Neural cell (in vitro differentiated cells): ENCODE data around the gene SSBP4. TPM values are rescaled to one million over a fixed set of nuclear protein-coding genes. Genes with fewer than 3 reads are reported as not detected.

Source experiments
- H2AFZ ChIP-seq: fragments of 200-600, 300-800 bp; sonication (generic), shearing (Covaris generic); 2 replicates; pipeline ENCODE4 v1.6.0; 2014; ENCODE audit warnings: low read depth, mild to moderate bottlenecking, antibody characterized with exemption, low read length, moderate library complexity
- H3F3A ChIP-seq: fragments of 200-600 bp; shearing (Covaris generic); 2 replicates; pipeline ENCODE4 v1.6.1; 2016; ENCODE audit warnings: mild to moderate bottlenecking, moderate library complexity, mixed read lengths, antibody characterized with exemption, low read length; ENCODE audit not compliant: insufficient read depth, poor library complexity, severe bottlenecking
- H3K27ac ChIP-seq: fragments of 200-600, 300-800 bp; sonication (generic), shearing (Covaris generic); 2 replicates; pipeline ENCODE4 v1.5.1; 2014; ENCODE audit warnings: mild to moderate bottlenecking, low read length, moderate library complexity
- H3K27me3 ChIP-seq: fragments of 300-800, 200-600 bp; sonication (generic), shearing (Covaris generic); 2 replicates; pipeline ENCODE4 v1.6.0; 2014; ENCODE audit warnings: mild to moderate bottlenecking, low read depth, low read length, moderate library complexity; ENCODE audit not compliant: insufficient read depth
- H3K36me3 ChIP-seq: fragments of 300-800, 200-600 bp; sonication (generic), shearing (Covaris generic); 2 replicates; pipeline ENCODE4 v1.5.1; 2014; ENCODE audit warnings: mild to moderate bottlenecking, antibody characterized with exemption, low read length, moderate library complexity; ENCODE audit not compliant: insufficient read depth
- H3K4me2 ChIP-seq: fragments of 300-800, 200-600 bp; sonication (generic), shearing (Covaris generic); 2 replicates; pipeline ENCODE4 v1.6.0; 2014; ENCODE audit warnings: mild to moderate bottlenecking, low read length
- H3K4me3 ChIP-seq: fragments of 300-800, 200-600 bp; sonication (generic), shearing (Covaris generic); 2 replicates; pipeline ENCODE4 v1.5.1; 2014; ENCODE audit warnings: mild to moderate bottlenecking, low read length, moderate library complexity
- H3K79me2 ChIP-seq: fragments of 200-600 bp; shearing (Covaris generic); replicated peaks from 2 replicates; pipeline ENCODE4 v1.6.0; 2014; ENCODE audit warnings: mild to moderate bottlenecking, low read length, moderate library complexity; ENCODE audit not compliant: insufficient read depth
- H3K9ac ChIP-seq: fragments of 300-800, 200-600 bp; sonication (generic), shearing (Covaris generic); 2 replicates; pipeline ENCODE4 v1.6.1; 2016; ENCODE audit warnings: mild to moderate bottlenecking, low read length, mixed read lengths
- H3K9me2 ChIP-seq: fragments of 200-600 bp; shearing (Covaris generic); 2 replicates; pipeline ENCODE4 v1.6.1; 2016; ENCODE audit warnings: mild to moderate bottlenecking, low read length, mixed read lengths; ENCODE audit not compliant: insufficient read depth
- H3K9me3 ChIP-seq: fragments of 200-600, 300-800 bp; sonication (generic), shearing (Covaris generic); 2 replicates; pipeline ENCODE4 v1.6.1; 2016; ENCODE audit warnings: mild to moderate bottlenecking, mixed run types, low read length, moderate library complexity, mixed read lengths
- H4K20me1 ChIP-seq: fragments of 200-600 bp; shearing (Covaris generic); 2 replicates; pipeline ENCODE4 v1.6.1; 2016; ENCODE audit warnings: mild to moderate bottlenecking, mixed run types; ENCODE audit not compliant: insufficient read depth
- EP300 ChIP-seq: fragments of 450-650 bp; conservative IDR thresholded peaks from 2 replicates; pipeline ENCODE4 v1.6.1; 2014; ENCODE audit warnings: antibody characterized with exemption, mild to moderate bottlenecking, moderate library complexity; ENCODE audit not compliant: poor library complexity, severe bottlenecking
- EZH2 ChIP-seq: fragments of 200-600, 300-800 bp; shearing (Covaris generic), sonication (generic); IDR thresholded peaks from 2 replicates; pipeline ENCODE4 v1.6.1; 2014; ENCODE audit warnings: antibody characterized with exemption, low read length, borderline replicate concordance, mild to moderate bottlenecking; ENCODE audit not compliant: insufficient read depth, poor library complexity, severe bottlenecking
- MXI1 ChIP-seq: fragments of 450-650 bp; conservative IDR thresholded peaks from 2 replicates; pipeline ENCODE4 v1.6.1; 2014; ENCODE audit warnings: antibody characterized with exemption, mild to moderate bottlenecking; ENCODE audit not compliant: poor library complexity, severe bottlenecking
- POLR2AphosphoS5 ChIP-seq: IDR thresholded peaks from 2 replicates; pipeline ENCODE4 v1.6.1; 2012
- RAD21 ChIP-seq: fragments of 450-650 bp; conservative IDR thresholded peaks from 2 replicates; pipeline ENCODE4 v1.6.1; 2014; ENCODE audit warnings: antibody characterized with exemption, mild to moderate bottlenecking, moderate library complexity
- SMC3 ChIP-seq: fragments of 450-650 bp; conservative IDR thresholded peaks from 2 replicates; pipeline ENCODE4 v1.6.1; 2014; ENCODE audit warnings: antibody characterized with exemption, mild to moderate bottlenecking, moderate library complexity; ENCODE audit not compliant: poor library complexity
- TAF1 ChIP-seq: IDR thresholded peaks from 2 replicates; pipeline ENCODE4 v1.6.1; 2012; ENCODE audit warnings: low read depth
- polyA plus RNA-seq: library from polyadenylated mRNA; depleted of rRNA; stranded (reverse); fragments of >200 nt; gene quantifications from 2 replicates; pipeline ENCODE4 v1.2.3, GENCODE V29; 2014
- TF ChIP-seq, protein P1 (sequence below): fragments of 450-650 bp; IDR thresholded peaks from 2 replicates; pipeline ENCODE4 v1.5.1; 2014; ENCODE audit warnings: antibody characterized with exemption, mild to moderate bottlenecking, moderate library complexity; ENCODE audit not compliant: poor library complexity, severe bottlenecking
- TF ChIP-seq, protein P2 (sequence below): IDR thresholded peaks from 2 replicates; pipeline ENCODE4 v1.6.1; 2012; ENCODE audit warnings: borderline replicate concordance

SSBP4 gene
- polyA plus RNA-seq, 1 donor from 2014 or later, result 166 TPM

DNA sequence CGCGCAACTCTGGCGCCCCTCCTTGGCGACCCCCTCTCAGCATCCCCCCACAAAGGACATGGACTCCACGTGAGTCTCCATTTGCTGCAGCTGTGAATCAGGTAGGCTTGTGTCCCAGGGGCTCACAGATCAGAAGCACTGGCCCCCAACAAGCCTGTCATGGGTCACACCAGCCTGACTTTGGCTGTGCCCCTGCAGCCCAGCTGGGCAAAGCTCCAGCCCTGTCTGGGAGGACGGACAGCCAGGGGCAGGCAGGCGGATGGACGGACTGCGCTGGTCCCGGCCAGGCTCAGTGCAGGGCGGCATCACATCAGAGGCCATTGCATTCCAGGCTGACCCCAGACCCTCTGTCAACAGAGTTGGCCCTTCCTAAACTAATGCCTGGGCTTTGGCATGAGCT, 47.2 kb downstream of the SSBP4 start:
- H3K9ac ChIP-seq, result no peak overlapping the region
- no peak overlapping the region for H3K4me3 ChIP-seq
- TF ChIP-seq EP300 (no peak), EZH2 (no peak), SMC3 (no peak), MXI1 (no peak), POLR2AphosphoS5 (no peak)
- TF ChIP-seq, protein P1, sequence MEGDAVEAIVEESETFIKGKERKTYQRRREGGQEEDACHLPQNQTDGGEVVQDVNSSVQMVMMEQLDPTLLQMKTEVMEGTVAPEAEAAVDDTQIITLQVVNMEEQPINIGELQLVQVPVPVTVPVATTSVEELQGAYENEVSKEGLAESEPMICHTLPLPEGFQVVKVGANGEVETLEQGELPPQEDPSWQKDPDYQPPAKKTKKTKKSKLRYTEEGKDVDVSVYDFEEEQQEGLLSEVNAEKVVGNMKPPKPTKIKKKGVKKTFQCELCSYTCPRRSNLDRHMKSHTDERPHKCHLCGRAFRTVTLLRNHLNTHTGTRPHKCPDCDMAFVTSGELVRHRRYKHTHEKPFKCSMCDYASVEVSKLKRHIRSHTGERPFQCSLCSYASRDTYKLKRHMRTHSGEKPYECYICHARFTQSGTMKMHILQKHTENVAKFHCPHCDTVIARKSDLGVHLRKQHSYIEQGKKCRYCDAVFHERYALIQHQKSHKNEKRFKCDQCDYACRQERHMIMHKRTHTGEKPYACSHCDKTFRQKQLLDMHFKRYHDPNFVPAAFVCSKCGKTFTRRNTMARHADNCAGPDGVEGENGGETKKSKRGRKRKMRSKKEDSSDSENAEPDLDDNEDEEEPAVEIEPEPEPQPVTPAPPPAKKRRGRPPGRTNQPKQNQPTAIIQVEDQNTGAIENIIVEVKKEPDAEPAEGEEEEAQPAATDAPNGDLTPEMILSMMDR, result no peak
- no peaks in the 10 kb centered on the region for H3F3A ChIP-seq
- no peak overlapping the region for H3K4me2 ChIP-seq
- H3K9me3 ChIP-seq, result no peaks in the 10 kb centered on the region
- no peak overlapping the region for H3K27ac ChIP-seq
- no peaks in the 10 kb centered on the region for H3K79me2 ChIP-seq
- H4K20me1 ChIP-seq, result no peaks in the 10 kb centered on the region
- H3K36me3 ChIP-seq, result no peaks in the 10 kb centered on the region
- H3K27me3 ChIP-seq, result no peaks in the 10 kb centered on the region
- H2AFZ ChIP-seq, result no peak overlapping the region
- H3K9me2 ChIP-seq, result no peaks in the 10 kb centered on the region

DNA sequence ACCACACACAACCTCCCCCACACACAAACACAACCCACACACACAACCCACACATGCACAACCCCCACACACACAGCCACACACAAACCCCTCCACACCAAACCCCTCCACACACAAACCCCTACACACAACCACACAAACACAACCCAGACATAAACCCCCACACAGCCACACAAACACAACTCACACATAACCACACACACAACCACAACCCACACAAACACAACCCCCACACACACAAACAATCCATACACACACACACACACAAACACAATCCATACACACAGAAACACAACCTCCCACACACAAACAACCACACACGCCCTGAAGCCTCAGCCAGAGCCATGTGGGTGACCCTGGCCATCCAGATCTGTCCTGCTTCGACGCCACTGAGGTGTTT, 48.8 kb downstream of the SSBP4 start:
- no peak overlapping the region for H2AFZ ChIP-seq
- H3K27ac ChIP-seq, result no peak overlapping the region
- H3K4me3 ChIP-seq, result no peak overlapping the region
- no peaks in the 10 kb centered on the region for H3K9me3 ChIP-seq
- no peak overlapping the region for H3K9ac ChIP-seq
- H3K36me3 ChIP-seq, result no peaks in the 10 kb centered on the region
- H4K20me1 ChIP-seq, result no peaks in the 10 kb centered on the region
- no peak overlapping the region for H3K4me2 ChIP-seq
- H3K9me2 ChIP-seq, result no peaks in the 10 kb centered on the region
- H3K27me3 ChIP-seq, result no peaks in the 10 kb centered on the region
- no peaks in the 10 kb centered on the region for H3K79me2 ChIP-seq
- no peaks in the 10 kb centered on the region for H3F3A ChIP-seq
- no peak for TF ChIP-seq EZH2
- no peak for TF ChIP-seq SMC3

DNA sequence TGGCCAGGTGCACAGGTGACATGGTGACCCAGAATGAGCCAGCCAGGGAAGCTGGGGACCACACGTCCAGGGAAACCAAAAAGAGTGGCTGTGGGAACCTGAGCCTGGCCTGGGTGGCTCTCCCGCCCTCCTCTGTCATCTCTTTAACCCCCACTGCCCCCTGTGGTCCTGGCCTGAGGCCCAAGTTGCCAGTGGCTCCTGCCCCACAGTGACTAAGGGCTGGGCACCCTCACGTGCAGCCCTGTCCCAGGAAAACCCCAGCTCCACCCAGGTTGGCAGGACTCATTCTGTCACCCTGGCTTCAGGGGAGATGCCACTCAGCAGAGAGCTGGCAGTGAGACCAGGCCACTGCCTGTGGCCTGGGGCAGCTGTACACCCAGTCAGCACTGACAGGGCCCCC, 49.3 kb downstream of the SSBP4 start:
- TF ChIP-seq RAD21, result no peak
- no peak for TF ChIP-seq SMC3
- TF ChIP-seq, protein P2, sequence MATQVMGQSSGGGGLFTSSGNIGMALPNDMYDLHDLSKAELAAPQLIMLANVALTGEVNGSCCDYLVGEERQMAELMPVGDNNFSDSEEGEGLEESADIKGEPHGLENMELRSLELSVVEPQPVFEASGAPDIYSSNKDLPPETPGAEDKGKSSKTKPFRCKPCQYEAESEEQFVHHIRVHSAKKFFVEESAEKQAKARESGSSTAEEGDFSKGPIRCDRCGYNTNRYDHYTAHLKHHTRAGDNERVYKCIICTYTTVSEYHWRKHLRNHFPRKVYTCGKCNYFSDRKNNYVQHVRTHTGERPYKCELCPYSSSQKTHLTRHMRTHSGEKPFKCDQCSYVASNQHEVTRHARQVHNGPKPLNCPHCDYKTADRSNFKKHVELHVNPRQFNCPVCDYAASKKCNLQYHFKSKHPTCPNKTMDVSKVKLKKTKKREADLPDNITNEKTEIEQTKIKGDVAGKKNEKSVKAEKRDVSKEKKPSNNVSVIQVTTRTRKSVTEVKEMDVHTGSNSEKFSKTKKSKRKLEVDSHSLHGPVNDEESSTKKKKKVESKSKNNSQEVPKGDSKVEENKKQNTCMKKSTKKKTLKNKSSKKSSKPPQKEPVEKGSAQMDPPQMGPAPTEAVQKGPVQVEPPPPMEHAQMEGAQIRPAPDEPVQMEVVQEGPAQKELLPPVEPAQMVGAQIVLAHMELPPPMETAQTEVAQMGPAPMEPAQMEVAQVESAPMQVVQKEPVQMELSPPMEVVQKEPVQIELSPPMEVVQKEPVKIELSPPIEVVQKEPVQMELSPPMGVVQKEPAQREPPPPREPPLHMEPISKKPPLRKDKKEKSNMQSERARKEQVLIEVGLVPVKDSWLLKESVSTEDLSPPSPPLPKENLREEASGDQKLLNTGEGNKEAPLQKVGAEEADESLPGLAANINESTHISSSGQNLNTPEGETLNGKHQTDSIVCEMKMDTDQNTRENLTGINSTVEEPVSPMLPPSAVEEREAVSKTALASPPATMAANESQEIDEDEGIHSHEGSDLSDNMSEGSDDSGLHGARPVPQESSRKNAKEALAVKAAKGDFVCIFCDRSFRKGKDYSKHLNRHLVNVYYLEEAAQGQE, result no peak
- TF ChIP-seq POLR2AphosphoS5, result no peak
- TF ChIP-seq, protein P1, result no peak
- TF ChIP-seq TAF1, result no peak
- TF ChIP-seq EP300, result no peak
- no peak for TF ChIP-seq EZH2
- TF ChIP-seq MXI1, result no peak
- H3K27ac ChIP-seq, result no peak overlapping the region
- no peaks in the 10 kb centered on the region for H3K36me3 ChIP-seq
- no peak overlapping the region for H3K4me2 ChIP-seq
- no peaks in the 10 kb centered on the region for H3F3A ChIP-seq
- no peaks in the 10 kb centered on the region for H3K79me2 ChIP-seq
- no peaks in the 10 kb centered on the region for H3K27me3 ChIP-seq
- H3K4me3 ChIP-seq, result no peak overlapping the region
- H3K9me2 ChIP-seq, result no peaks in the 10 kb centered on the region
- no peaks in the 10 kb centered on the region for H3K9me3 ChIP-seq
- no peak overlapping the region for H2AFZ ChIP-seq
- H3K9ac ChIP-seq, result no peak overlapping the region
- H4K20me1 ChIP-seq, result no peaks in the 10 kb centered on the region
